ENCODE measurements around the gene MGST3. TPM values are rescaled to one million over a fixed set of nuclear protein-coding genes. Genes with fewer than 3 reads are reported as not detected.
"Not testable (repeated sequence)": the region's sequence is repeated elsewhere in the genome, so short reads cannot be mapped to it uniquely, and the experiment has no call there.

Gene MGST3
- total RNA-seq, 4 donors from 2014 or later = 202 to 257 (median 232) TPM

- intact Hi-C loops (cut with DNase I) = no loop called here
- DNase-seq (ENCODE audit: extremely low spot score) = no peak
- Histone ChIP-seq H3K9me3 (no peaks in the 10 kb centered on the region), H3K27ac (replicated peaks in 1 of 4) (no peak overlapping the region), H3K36me3 (peaks cover 6 to 82% (median 56%) of the 10 kb centered on the region in 4 donors), H3K4me1 (no peaks in the 10 kb centered on the region), H3K4me3 (no peak overlapping the region), H3K27me3 (no peaks in the 10 kb centered on the region)
- TF ChIP-seq POLR2AphosphoS5 (IDR thresholded peaks at IDR 0.05) (no peak), EP300 (IDR thresholded peaks at IDR 0.05) (no peak), POLR2A (IDR thresholded peaks at IDR 0.05; ENCODE audit: low read depth) (no peak)
- TF ChIP-seq, protein P1, sequence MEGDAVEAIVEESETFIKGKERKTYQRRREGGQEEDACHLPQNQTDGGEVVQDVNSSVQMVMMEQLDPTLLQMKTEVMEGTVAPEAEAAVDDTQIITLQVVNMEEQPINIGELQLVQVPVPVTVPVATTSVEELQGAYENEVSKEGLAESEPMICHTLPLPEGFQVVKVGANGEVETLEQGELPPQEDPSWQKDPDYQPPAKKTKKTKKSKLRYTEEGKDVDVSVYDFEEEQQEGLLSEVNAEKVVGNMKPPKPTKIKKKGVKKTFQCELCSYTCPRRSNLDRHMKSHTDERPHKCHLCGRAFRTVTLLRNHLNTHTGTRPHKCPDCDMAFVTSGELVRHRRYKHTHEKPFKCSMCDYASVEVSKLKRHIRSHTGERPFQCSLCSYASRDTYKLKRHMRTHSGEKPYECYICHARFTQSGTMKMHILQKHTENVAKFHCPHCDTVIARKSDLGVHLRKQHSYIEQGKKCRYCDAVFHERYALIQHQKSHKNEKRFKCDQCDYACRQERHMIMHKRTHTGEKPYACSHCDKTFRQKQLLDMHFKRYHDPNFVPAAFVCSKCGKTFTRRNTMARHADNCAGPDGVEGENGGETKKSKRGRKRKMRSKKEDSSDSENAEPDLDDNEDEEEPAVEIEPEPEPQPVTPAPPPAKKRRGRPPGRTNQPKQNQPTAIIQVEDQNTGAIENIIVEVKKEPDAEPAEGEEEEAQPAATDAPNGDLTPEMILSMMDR (IDR thresholded peaks at IDR 0.05) = no peak
- WGBS = 90% methylated on average over 1 of the region's 1 CpG
Measured at GRCh38 chr1:165675794-165676193, 44.8 kb downstream of the MGST3 start.

DNA sequence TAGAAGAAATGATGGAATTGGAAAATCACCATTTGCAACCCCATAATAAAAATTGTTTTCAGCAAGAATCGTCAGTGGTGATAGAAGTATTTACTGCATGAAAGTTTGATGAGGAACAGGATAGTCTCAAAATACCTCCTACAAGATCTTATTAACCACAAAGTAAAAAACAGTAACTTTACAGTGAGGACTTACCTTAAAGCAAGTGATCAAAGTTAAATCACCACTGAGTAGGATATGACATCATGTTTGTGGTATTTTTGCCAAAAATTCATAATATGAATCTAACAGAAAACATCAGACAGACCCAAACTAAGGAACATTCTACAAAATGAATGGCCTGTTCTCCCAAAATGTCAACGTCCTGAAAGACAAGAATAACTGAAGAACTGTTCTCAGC is 47.5 kb downstream of the MGST3 start:
- no peak for TF ChIP-seq EP300 (IDR thresholded peaks at IDR 0.05)
- TF ChIP-seq POLR2AphosphoS5 (IDR thresholded peaks at IDR 0.05) = no peak
- no peak for TF ChIP-seq POLR2A (IDR thresholded peaks at IDR 0.05; ENCODE audit: low read depth)
- TF ChIP-seq, protein P1 (IDR thresholded peaks at IDR 0.05) = no peak
- intact Hi-C loops (cut with DNase I) = no loop called here
- Histone ChIP-seq H3K27ac (replicated peaks in 1 of 4) (no peak overlapping the region), H3K4me3 (no peak overlapping the region), H3K9me3 (no peaks in the 10 kb centered on the region), H3K36me3 (peaks cover 10 to 82% (median 67%) of the 10 kb centered on the region in 4 donors), H3K27me3 (no peaks in the 10 kb centered on the region), H3K4me1 (no peaks in the 10 kb centered on the region)
- no peak for DNase-seq (ENCODE audit: extremely low spot score)
- WGBS = 48% methylated on average over 2 of the region's 2 CpGs

- peaks cover 10 to 82% (median 67%) of the 10 kb centered on the region in 4 donors for H3K36me3 ChIP-seq
- no peak overlapping the region for H3K27ac ChIP-seq (replicated peaks in 1 of 4)
- DNase-seq (ENCODE audit: extremely low spot score) = no peak
- peaks cover 0 to 7% (median 3%) of the 10 kb centered on the region in 4 donors for H3K4me1 ChIP-seq
- intact Hi-C loops (cut with DNase I) = no loop called here
- WGBS = 100% methylated on average over 1 of the region's 1 CpG
- TF ChIP-seq EP300 (IDR thresholded peaks at IDR 0.05) = no peak
- TF ChIP-seq, protein P1 (IDR thresholded peaks at IDR 0.05) = no peak
- TF ChIP-seq POLR2AphosphoS5 (IDR thresholded peaks at IDR 0.05) = no peak
- TF ChIP-seq POLR2A (IDR thresholded peaks at IDR 0.05; ENCODE audit: low read depth) = no peak
- H3K9me3 ChIP-seq = no peaks in the 10 kb centered on the region
- no peaks in the 10 kb centered on the region for H3K27me3 ChIP-seq
- H3K4me3 ChIP-seq = no peak overlapping the region
Measured at GRCh38 chr1:165679282-165680036, 48.4 kb downstream of the MGST3 start.

DNA sequence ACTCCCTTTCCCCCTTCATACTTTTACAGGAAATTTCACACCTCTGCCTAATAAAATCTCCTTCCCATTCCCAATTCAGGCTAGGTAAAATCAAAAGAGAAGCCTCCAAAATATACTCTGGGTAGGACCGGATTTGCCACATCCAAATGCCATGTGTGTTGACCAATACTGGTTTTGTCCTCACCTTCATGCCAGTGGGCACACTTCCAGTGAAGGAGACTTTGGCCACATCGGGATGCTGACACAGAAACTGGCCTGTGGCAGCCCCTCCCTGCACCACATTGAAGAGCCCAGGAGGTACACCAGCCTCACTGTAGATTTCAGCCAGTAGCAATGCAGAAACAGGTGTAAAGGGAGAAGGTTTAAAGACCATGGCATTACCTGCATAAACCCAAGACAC is 49.3 kb downstream of the MGST3 start:
- Histone ChIP-seq H3K27me3 (no peaks in the 10 kb centered on the region), H3K9me3 (no peaks in the 10 kb centered on the region), H3K4me3 (no peak overlapping the region), H3K36me3 (peaks cover 10 to 78% (median 67%) of the 10 kb centered on the region in 4 donors), H3K27ac (replicated peaks in 1 of 4) (no peak overlapping the region), H3K4me1 (peaks cover 0 to 9% (median 3%) of the 10 kb centered on the region in 4 donors)
- intact Hi-C loops (cut with DNase I) = no loop called here
- no peak for DNase-seq (ENCODE audit: extremely low spot score)
- TF ChIP-seq POLR2AphosphoS5 (IDR thresholded peaks at IDR 0.05) (no peak), EP300 (IDR thresholded peaks at IDR 0.05) (no peak), POLR2A (IDR thresholded peaks at IDR 0.05; ENCODE audit: low read depth) (no peak)
- TF ChIP-seq, protein P1 (IDR thresholded peaks at IDR 0.05) = no peak
- 98% methylated on average over 2 of the region's 2 CpGs for WGBS

GRCh38 chr1:165680773-165681172 is 49.7 kb downstream of the MGST3 start:
- H3K27ac ChIP-seq (replicated peaks in 1 of 4); H3K27me3 ChIP-seq; H3K4me1 ChIP-seq; intact Hi-C loops (cut with DNase I); H3K9me3 ChIP-seq; DNase-seq (ENCODE audit: extremely low spot score); H3K4me3 ChIP-seq: not testable (repeated sequence)
- peaks cover 10 to 73% (median 67%) of the 10 kb centered on the region in 4 donors for H3K36me3 ChIP-seq
- 94% methylated on average over 4 of the region's 4 CpGs for WGBS
